ENCODE measurements around the gene IFI6. TPM values are rescaled to one million over a fixed set of nuclear protein-coding genes. Genes with fewer than 3 reads are reported as not detected.
A peak's percentile ranks its signal among the peaks of the same experiment; 100 is the strongest.

The IFI6 gene
- total RNA-seq, 4 donors from 2014 or later, result 28.2 to 79.3 (median 69.4) TPM

GRCh38 chr1:27665016-27665651, 6.9 kb downstream of the IFI6 start:
- Histone ChIP-seq H3K4me3 (no peak overlapping the region), H3K36me3 (peaks cover 0 to 17% (median 0%) of the 10 kb centered on the region in 3 donors), H3K27me3 (no peaks in the 10 kb centered on the region), H3K27ac (peak overlapping the region in 1 of 4 donors; percentile 13), H3K9me3 (no peaks in the 10 kb centered on the region), H3K4me1 (peaks cover 0 to 45% (median 14%) of the 10 kb centered on the region in 4 donors)
- WGBS, 2 donors, result 83 to 86% methylated on average over 9 of the region's 9 CpGs
- DNase-seq (ENCODE audit: low spot score in 2 of 2), result no peak
- TF ChIP-seq EP300 (IDR thresholded peaks at IDR 0.05) (no peak), POLR2A (IDR thresholded peaks at IDR 0.05) (no peak), CTCF (IDR thresholded peaks at IDR 0.05) (no peak)

- DNase-seq (ENCODE audit: low spot score in 2 of 2), result no peak
- H3K9me3 ChIP-seq, result no peaks in the 10 kb centered on the region
- H3K36me3 ChIP-seq, result peaks cover 0 to 17% (median 0%) of the 10 kb centered on the region in 3 donors
- no peak overlapping the region for H3K27ac ChIP-seq
- no peak for TF ChIP-seq EP300 (IDR thresholded peaks at IDR 0.05)
- TF ChIP-seq CTCF (IDR thresholded peaks at IDR 0.05), result no peak
- WGBS, 2 donors, result 73 to 75% methylated on average over 8 of the region's 8 CpGs
- H3K27me3 ChIP-seq, result no peaks in the 10 kb centered on the region
- no peak overlapping the region for H3K4me3 ChIP-seq
- H3K4me1 ChIP-seq, result peaks cover 0 to 43% (median 8%) of the 10 kb centered on the region in 4 donors
These were observed 7.7 kb downstream of the IFI6 start for GRCh38 chr1:27664291-27664690.

- peak; percentile 88 to 97 for DNase-seq (ENCODE audit: low spot score in 2 of 2)
- 25 to 31% methylated on average over 12 of the region's 12 CpGs for WGBS, 2 donors
- peak in 1 of 2 donors; percentile 20 for TF ChIP-seq EP300 (IDR thresholded peaks at IDR 0.05)
- TF ChIP-seq POLR2A (IDR thresholded peaks at IDR 0.05), result no peak
- TF ChIP-seq CTCF (IDR thresholded peaks at IDR 0.05), result peak; percentile 70 to 96 (median 87)
- no peaks in the 10 kb centered on the region for H3K9me3 ChIP-seq
- H3K27ac ChIP-seq, result peak overlapping the region in 3 of 4 donors; percentile 52 to 78 (median 62)
- H3K27me3 ChIP-seq, result no peaks in the 10 kb centered on the region
- peaks cover 0 to 36% (median 11%) of the 10 kb centered on the region in 4 donors for H3K4me1 ChIP-seq
- H3K36me3 ChIP-seq, result peaks cover 0 to 11% (median 0%) of the 10 kb centered on the region in 3 donors
- no peak overlapping the region for H3K4me3 ChIP-seq
These were observed 9.1 kb downstream of the IFI6 start for GRCh38 chr1:27662707-27663393.

GRCh38 chr1:27662261-27662660, 9.7 kb downstream of the IFI6 start:
- 75 to 81% methylated on average over 5 of the region's 5 CpGs for WGBS, 2 donors

More at GRCh38 chr1:27662261-27662660, 9.7 kb downstream of the IFI6 start:
- Histone ChIP-seq H3K27me3 (no peaks in the 10 kb centered on the region), H3K4me1 (peaks cover 0 to 36% (median 11%) of the 10 kb centered on the region in 4 donors), H3K9me3 (no peaks in the 10 kb centered on the region), H3K36me3 (peaks cover 0 to 6% (median 0%) of the 10 kb centered on the region in 3 donors), H3K4me3 (no peak overlapping the region), H3K27ac (peak overlapping the region in 3 of 4 donors; percentile 52 to 78 (median 62))
- no peak for DNase-seq (ENCODE audit: low spot score in 2 of 2)
- TF ChIP-seq EP300 (IDR thresholded peaks at IDR 0.05), result no peak
- no peak for TF ChIP-seq POLR2A (IDR thresholded peaks at IDR 0.05)
- TF ChIP-seq CTCF (IDR thresholded peaks at IDR 0.05), result no peak
